Prostate gland (tissue), 2 donors: ENCODE results near the gene PRSS21. TPM values are rescaled to one million over a fixed set of nuclear protein-coding genes. Genes with fewer than 3 reads are reported as not detected.

Source experiments
- DNase-seq: peaks from one replicate; pipeline ENCODE4 v3.0.0-alpha.2; 2019; ENCODE audit warnings: low spot score
- H3K27ac ChIP-seq, 2 donors: fragments of 200-600 bp; sonication (generic); 2 replicates each; pipeline ENCODE4 v1.5.1; 2017 to 2019
- H3K27me3 ChIP-seq: fragments of 200-600 bp; sonication (generic); replicated peaks from 2 replicates; pipeline ENCODE4 v1.5.1; 2019; ENCODE audit not compliant: insufficient read depth
- H3K36me3 ChIP-seq, 2 donors: fragments of 200-600 bp; sonication (generic); 1 replicate in 1 of 2; 2 replicates in 1 of 2; pipeline versions ENCODE4 v1.5.1 to v1.8.1; 2017 to 2019
- H3K4me1 ChIP-seq: fragments of 200-600 bp; sonication (generic); replicated peaks from 2 replicates; pipeline ENCODE4 v1.5.1; 2019
- H3K4me3 ChIP-seq, 2 donors: fragments of 200-600 bp; sonication (generic); 2 replicates each; pipeline ENCODE4 v1.5.1; 2017 to 2019
- H3K9me3 ChIP-seq: fragments of 200-600 bp; sonication (generic); 2 replicates; pipeline ENCODE4 v1.5.1; 2017
- CTCF ChIP-seq, 4 experiments: fragments of 200-600 bp in 2 of 4; fragments of 450-650 bp in 2 of 4; sonication (generic) in 2 of 4; IDR thresholded peaks; 1 replicate in 3 of 4; 2 replicates in 1 of 4; pipeline ENCODE4 v1.5.1; 2016 to 2019; ENCODE audit warnings: antibody characterized with exemption in 4 of 4, mild to moderate bottlenecking in 2 of 4, moderate library complexity in 2 of 4
- POLR2A ChIP-seq: fragments of 450-650 bp; IDR thresholded peaks from one replicate; pipeline ENCODE4 v1.6.1; 2016; ENCODE audit warnings: antibody characterized with exemption, mild to moderate bottlenecking
- POLR2AphosphoS5 ChIP-seq: sonication (generic); formaldehyde crosslinking; IDR thresholded peaks from one replicate; pipeline ENCODE4 v1.6.1; 2017; ENCODE audit warnings: antibody characterized with exemption
- WGBS: methylation state at CpG from one replicate; pipeline ENCODE4 v1.1.5; 2018; 5-methylcytosine and 5-hydroxymethylcytosine counted together
- intact Hi-C: fragments of 100-400 bp; cut with DNase I; formaldehyde crosslinking; loops from one replicate; pipeline ENCODE4 v1.14.2; 2022
- total RNA-seq, 2 donors: library from RNA; depleted of rRNA; stranded (reverse); fragments of >200 nt; gene quantifications; one replicate each; pipeline ENCODE4 v1.1.0, GENCODE V29; 2016

The PRSS21 gene
- total RNA-seq, 2 donors from 2014 or later = 33.5 to 50.6 TPM

DNA sequence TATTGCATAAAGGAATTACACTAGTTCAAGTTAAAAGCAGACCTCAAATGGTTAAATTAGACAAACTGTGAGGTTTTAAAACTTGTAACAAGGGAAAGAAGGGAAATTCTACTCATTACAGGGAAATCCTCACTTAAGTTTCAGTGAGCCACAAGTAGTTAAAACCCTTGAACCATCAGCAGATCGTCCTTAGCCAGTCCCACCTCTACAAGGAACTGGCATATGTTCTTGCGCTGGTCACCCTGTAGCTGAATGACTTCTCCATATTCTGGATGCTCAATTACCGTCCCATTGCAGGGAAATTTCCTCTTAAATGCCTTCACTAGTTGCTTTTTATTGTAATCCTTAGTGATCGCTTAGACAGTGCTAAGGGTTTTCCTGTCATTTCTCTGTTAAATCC is 5.5 kb downstream of the PRSS21 start:
- Histone ChIP-seq H3K36me3 (no peaks in the 10 kb centered on the region), H3K27me3 (no peaks in the 10 kb centered on the region), H3K4me1 (no peaks in the 10 kb centered on the region), H3K27ac (no peak overlapping the region), H3K9me3 (no peaks in the 10 kb centered on the region), H3K4me3 (no peak overlapping the region)
- intact Hi-C loops = no loop called here
- WGBS = 62% methylated on average over 4 of the region's 4 CpGs
- TF ChIP-seq CTCF (IDR thresholded peaks at IDR 0.05) (no peak), POLR2AphosphoS5 (no peak), POLR2A (no peak)
- DNase-seq = no peak

DNA sequence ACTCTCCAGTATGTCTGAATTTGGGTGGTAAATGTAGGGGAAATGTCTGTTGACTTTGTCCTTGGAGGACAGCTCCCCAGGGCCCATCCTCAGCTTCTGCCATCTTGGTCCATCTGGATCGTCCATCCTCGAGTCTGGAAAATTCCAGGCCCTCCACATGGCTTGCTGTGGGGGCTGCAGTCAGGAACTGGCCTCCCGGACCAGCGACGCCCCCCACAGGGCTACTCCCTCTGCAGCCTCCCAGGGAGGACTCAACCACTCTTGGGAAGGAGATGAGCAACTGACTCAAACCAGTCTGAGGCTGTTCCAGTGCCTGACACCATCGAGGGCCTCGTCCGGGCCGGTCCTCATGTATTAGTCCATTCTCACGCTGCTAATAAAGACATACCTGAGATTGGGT is 7.6 kb downstream of the PRSS21 start:
- Histone ChIP-seq H3K36me3 (no peaks in the 10 kb centered on the region), H3K9me3 (no peaks in the 10 kb centered on the region), H3K27ac (no peak overlapping the region), H3K4me1 (peaks cover 5% of the 10 kb centered on the region), H3K4me3 (no peak overlapping the region), H3K27me3 (no peaks in the 10 kb centered on the region)
- TF ChIP-seq POLR2AphosphoS5 (no peak), CTCF (IDR thresholded peaks at IDR 0.05) (no peak), POLR2A (no peak)
- intact Hi-C loops = no loop called here
- no peak for DNase-seq
- 87% methylated on average over 10 of the region's 10 CpGs for WGBS

GRCh38 chr16:2825049-2825742 is 8.2 kb downstream of the PRSS21 start:
- Histone ChIP-seq H3K27me3 (no peaks in the 10 kb centered on the region), H3K4me1 (peaks cover 6% of the 10 kb centered on the region), H3K9me3 (no peaks in the 10 kb centered on the region), H3K4me3 (no peak overlapping the region), H3K36me3 (no peaks in the 10 kb centered on the region), H3K27ac (no peak overlapping the region)
- WGBS = 70% methylated on average over 26 of the region's 26 CpGs
- intact Hi-C loops = no loop called here
- no peak for TF ChIP-seq CTCF (IDR thresholded peaks at IDR 0.05)
- no peak for TF ChIP-seq POLR2AphosphoS5
- TF ChIP-seq POLR2A = no peak
- no peak for DNase-seq

GRCh38 chr16:2825906-2826305 is 8.9 kb downstream of the PRSS21 start:
- no peak for DNase-seq
- TF ChIP-seq CTCF (IDR thresholded peaks at IDR 0.05) (no peak), POLR2A (no peak), POLR2AphosphoS5 (no peak)
- WGBS = 82% methylated on average over 11 of the region's 11 CpGs

GRCh38 chr16:2826591-2827373 is 9.7 kb downstream of the PRSS21 start:
- TF ChIP-seq POLR2AphosphoS5 = no peak
- no peak for TF ChIP-seq CTCF (IDR thresholded peaks at IDR 0.05)
- no peak for TF ChIP-seq POLR2A
- intact Hi-C loops = no loop called here
- 74% methylated on average over 18 of the region's 19 CpGs for WGBS
- Histone ChIP-seq H3K4me1 (peaks cover 6% of the 10 kb centered on the region), H3K27ac (no peak overlapping the region), H3K27me3 (no peaks in the 10 kb centered on the region), H3K9me3 (no peaks in the 10 kb centered on the region), H3K36me3 (no peaks in the 10 kb centered on the region), H3K4me3 (no peak overlapping the region)
- no peak for DNase-seq

More at GRCh38 chr16:2825906-2826305, 8.9 kb downstream of the PRSS21 start:
- Histone ChIP-seq H3K27me3 (no peaks in the 10 kb centered on the region), H3K36me3 (no peaks in the 10 kb centered on the region), H3K4me3 (no peak overlapping the region), H3K27ac (no peak overlapping the region), H3K9me3 (no peaks in the 10 kb centered on the region), H3K4me1 (peaks cover 6% of the 10 kb centered on the region)
- intact Hi-C loops = no loop called here
